ENCODE results near the gene TMEM150C.

The TMEM150C gene

GRCh38 chr4:82452026-82452425, 109.8 kb downstream of the TMEM150C start:
- TF ChIP-seq TAF1 (IDR thresholded peaks at IDR 0.05; ENCODE audit: borderline replicate concordance, insufficient read depth, low read length) (no peak), POLR2AphosphoS5 (IDR thresholded peaks at IDR 0.05; ENCODE audit: low read depth, low read length) (no peak), REST (IDR thresholded peaks at IDR 0.05; ENCODE audit: insufficient read depth in 1 of 2, low read depth in 2 of 2, low read length in 2 of 2) (no peak), SIN3A (IDR thresholded peaks at IDR 0.05; ENCODE audit: borderline replicate concordance, insufficient read depth, low read length) (no peak), FOXP2 (optimal IDR thresholded peaks at IDR 0.05; ENCODE audit: borderline replicate concordance, extremely low read depth, extremely low read length, insufficient read depth) (no peak)

DNA sequence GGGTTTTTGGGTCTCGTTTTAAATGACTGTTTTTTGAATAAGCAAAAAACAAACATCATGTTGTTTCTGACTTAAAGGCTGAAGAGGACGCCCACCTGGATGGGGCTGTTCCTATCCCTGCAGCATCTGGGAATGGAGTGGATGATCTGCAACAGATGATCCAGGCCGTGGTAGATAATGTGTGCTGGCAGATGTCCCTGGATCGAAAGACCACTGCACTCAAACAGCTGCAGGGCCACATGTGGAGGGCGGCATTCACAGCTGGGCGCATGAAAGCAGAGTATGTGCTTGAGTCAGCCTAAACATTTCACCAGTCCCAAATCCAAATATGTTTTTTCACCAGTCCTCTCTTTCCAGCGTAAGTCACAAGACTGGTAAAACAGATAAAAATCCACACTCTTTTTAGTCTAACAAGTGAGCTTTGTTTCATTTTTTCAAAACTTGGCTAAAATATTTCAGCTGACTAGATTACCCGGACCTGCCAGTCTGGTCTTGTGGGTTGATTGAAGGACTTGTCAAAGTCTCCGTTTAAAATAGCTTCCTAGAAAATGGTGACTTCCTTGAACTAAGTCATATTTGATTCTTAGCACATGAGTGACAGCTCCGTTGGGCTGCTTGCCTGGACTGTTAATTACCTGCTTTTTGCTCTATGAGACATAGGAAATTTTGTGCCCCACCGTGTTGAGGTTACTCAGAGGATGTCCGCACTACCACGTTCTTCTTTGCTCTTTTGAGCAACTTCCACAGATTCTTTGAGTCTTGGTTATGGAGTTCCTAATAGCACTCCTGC, 110.6 kb downstream of the TMEM150C start:
- no peak for TF ChIP-seq SIN3A (IDR thresholded peaks at IDR 0.05; ENCODE audit: borderline replicate concordance, insufficient read depth, low read length)
- TF ChIP-seq REST (IDR thresholded peaks at IDR 0.05; ENCODE audit: insufficient read depth in 1 of 2, low read depth in 2 of 2, low read length in 2 of 2) = no peak
- TF ChIP-seq TAF1 (IDR thresholded peaks at IDR 0.05; ENCODE audit: borderline replicate concordance, insufficient read depth, low read length) = no peak
- TF ChIP-seq FOXP2 (optimal IDR thresholded peaks at IDR 0.05; ENCODE audit: borderline replicate concordance, extremely low read depth, extremely low read length, insufficient read depth) = no peak
- no peak for TF ChIP-seq POLR2AphosphoS5 (IDR thresholded peaks at IDR 0.05; ENCODE audit: low read depth, low read length)

- TF ChIP-seq POLR2AphosphoS5 (IDR thresholded peaks at IDR 0.05; ENCODE audit: low read depth, low read length) = no peak
- no peak for TF ChIP-seq FOXP2 (optimal IDR thresholded peaks at IDR 0.05; ENCODE audit: borderline replicate concordance, extremely low read depth, extremely low read length, insufficient read depth)
- TF ChIP-seq REST (IDR thresholded peaks at IDR 0.05; ENCODE audit: insufficient read depth in 1 of 2, low read depth in 2 of 2, low read length in 2 of 2) = no peak
- no peak for TF ChIP-seq SIN3A (IDR thresholded peaks at IDR 0.05; ENCODE audit: borderline replicate concordance, insufficient read depth, low read length)
- TF ChIP-seq TAF1 (IDR thresholded peaks at IDR 0.05; ENCODE audit: borderline replicate concordance, insufficient read depth, low read length) = no peak
Observed at GRCh38 chr4:82447886-82448285, 113.9 kb downstream of the TMEM150C start.

DNA sequence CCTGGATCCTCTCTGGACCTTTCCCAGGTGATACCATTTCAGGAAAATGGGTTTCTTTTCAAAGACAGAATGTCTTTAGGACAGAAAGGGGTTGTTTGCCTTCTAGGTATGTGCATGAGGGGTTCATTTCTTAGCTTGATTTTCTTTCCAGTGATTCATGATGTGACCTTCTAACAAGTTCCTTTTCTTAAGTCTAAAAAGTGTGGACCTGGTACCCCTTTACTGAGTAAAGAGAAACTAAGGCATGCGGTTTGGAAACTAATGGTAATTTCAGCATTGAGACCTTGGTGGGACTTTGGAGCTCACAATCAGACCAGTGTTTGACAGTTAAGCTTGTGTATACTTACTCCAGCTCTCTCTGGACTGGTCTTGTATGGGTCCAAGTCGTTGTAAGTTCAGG, 122.7 kb downstream of the TMEM150C start:
- TF ChIP-seq TAF1 (IDR thresholded peaks at IDR 0.05; ENCODE audit: borderline replicate concordance, insufficient read depth, low read length) = no peak
- TF ChIP-seq REST (IDR thresholded peaks at IDR 0.05; ENCODE audit: insufficient read depth in 1 of 2, low read depth in 2 of 2, low read length in 2 of 2) = no peak
- TF ChIP-seq SIN3A (IDR thresholded peaks at IDR 0.05; ENCODE audit: borderline replicate concordance, insufficient read depth, low read length) = no peak
- no peak for TF ChIP-seq POLR2AphosphoS5 (IDR thresholded peaks at IDR 0.05; ENCODE audit: low read depth, low read length)
- no peak for TF ChIP-seq FOXP2 (optimal IDR thresholded peaks at IDR 0.05; ENCODE audit: borderline replicate concordance, extremely low read depth, extremely low read length, insufficient read depth)
